ENCODE results near the gene TMEM184A.
"Not testable (repeated sequence)": the region's sequence is repeated elsewhere in the genome, so short reads cannot be mapped to it uniquely, and the experiment has no call there.

TMEM184A gene

GRCh38 chr7:1523208-1523607 is 32.8 kb downstream of the TMEM184A start:
- no peak for DNase-seq (ENCODE audit: low spot score)

DNA sequence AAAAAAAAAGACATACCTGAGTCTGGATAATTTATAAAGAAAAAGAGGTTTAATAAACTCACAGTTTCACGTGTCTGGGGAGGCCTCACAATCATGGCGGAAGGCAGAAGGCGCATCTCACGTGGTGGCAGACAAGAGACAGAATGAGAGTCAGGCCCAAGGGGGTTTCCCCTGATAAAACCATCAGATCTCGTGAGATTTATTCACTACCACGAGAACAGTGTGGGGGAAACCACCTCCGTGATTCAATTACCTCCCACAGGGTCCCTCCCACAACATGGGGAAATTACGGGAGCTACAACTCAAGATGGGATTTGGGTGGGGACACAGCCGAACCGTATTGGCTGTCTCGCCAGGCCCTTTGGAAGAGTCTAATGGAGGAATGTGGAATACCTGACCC is 34.5 kb downstream of the TMEM184A start:
- DNase-seq (ENCODE audit: low spot score), result no peak

DNA sequence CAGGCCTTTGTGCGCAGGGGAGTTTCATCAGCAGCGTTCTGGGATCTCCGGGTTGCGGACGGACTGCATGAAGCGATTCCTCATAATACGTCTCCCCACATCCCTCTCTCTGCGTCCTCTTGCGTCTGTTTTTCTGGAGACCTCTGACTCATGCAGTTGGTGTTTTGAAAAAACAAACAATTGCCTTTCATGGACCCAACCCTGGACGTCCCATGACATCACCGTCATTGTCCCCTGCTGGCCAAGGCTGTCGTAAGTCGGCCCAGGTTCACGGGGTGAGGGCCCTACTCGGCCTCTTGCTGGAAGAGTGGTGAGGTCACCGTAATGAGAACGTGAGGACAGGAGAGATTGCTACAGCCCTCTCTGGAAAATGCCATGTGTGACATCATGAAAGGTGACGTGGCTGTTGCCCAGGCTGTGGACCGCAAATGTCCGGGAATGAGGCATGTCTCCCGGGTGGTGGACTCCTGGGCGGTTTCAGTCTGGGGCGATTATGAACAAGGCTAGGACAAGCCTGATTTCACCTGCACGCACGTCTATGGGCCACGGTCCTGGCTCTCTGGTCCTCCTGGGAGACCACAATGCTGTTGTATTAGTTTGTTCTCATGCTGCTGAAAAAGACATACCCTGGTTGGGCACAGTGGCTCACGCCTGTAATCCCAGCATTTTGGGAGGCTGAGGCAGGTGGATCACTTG is 35.3 kb downstream of the TMEM184A start:
- DNase-seq (ENCODE audit: low spot score), result peak; percentile 89

DNA sequence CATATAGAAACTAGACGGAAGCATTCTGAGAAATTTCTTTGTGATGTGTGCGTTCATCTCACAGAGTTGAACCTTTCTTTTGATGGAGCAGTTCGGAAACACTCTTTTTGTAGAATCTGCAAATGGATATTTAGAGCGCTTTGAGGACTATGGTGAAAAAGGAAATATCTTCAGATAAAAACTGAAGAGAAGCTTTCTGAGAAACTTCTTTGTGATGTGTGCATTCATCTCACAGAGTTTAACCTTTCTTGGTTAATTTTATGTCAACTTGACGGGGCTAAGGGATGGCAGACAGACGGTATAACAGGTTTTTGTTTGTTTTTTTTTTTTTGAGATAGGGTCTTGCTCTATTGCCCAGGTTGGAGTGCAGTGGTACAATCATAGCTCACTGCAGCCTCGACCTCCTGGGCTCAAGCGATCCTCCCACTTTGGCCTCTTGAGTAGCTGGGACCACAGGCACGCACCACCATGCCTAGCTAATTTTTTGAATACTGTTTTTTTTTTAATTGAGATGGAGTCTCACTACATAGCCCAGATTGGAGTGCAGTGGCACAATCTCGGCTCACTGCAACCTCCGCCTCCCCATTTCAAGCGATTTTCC is 36.6 kb downstream of the TMEM184A start:
- not testable (repeated sequence) for DNase-seq (ENCODE audit: low spot score)

GRCh38 chr7:1516586-1517251 is 39.3 kb downstream of the TMEM184A start:
- no peak for DNase-seq (ENCODE audit: low spot score)

DNA sequence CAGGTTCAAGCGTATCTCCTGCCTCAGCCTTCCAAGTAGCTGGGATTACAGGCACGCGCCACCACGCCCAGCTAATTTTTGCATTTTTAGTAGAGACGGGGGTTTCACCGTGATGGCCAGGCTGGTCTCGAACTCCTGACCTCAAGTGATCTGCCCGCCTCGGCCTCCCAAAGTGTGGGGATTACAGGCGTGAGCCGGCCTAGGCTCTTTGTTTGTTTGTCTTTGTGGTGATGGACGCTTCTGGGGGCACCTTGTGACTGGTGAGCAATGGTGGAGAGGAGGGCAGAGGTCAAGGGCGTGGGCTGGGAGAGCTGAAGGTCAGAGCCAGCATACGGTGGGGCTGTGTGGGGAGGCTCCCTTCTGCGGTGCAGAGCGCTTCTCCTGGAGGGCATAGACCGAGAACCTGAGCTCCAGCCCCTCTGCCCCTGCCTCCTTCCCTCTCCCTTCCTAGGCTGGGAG is 40.5 kb downstream of the TMEM184A start:
- not testable (repeated sequence) for DNase-seq (ENCODE audit: low spot score)

- no peak for DNase-seq (ENCODE audit: low spot score)
Observed at GRCh38 chr7:1514995-1515401, 41.0 kb downstream of the TMEM184A start.

DNA sequence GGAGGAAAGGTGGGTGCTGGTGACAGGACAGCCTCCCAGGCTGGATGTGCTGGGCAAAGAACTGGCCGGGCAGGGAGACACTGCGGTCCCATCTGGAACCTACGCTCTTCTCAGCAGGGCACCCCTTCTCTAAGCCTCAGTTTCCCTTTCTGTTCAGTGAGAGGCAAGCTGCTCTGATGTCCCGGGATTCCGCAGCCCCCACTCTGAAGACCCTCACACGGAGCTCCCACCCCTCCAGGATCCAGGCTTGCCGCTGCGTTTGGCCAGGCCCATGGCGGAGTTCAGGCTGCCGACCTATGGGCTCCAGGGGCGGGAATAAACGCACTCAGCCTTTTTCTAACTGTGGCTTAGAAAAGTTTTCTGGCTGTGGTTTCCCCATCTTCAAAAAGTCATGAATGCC is 41.6 kb downstream of the TMEM184A start:
- DNase-seq (ENCODE audit: low spot score), result no peak

DNA sequence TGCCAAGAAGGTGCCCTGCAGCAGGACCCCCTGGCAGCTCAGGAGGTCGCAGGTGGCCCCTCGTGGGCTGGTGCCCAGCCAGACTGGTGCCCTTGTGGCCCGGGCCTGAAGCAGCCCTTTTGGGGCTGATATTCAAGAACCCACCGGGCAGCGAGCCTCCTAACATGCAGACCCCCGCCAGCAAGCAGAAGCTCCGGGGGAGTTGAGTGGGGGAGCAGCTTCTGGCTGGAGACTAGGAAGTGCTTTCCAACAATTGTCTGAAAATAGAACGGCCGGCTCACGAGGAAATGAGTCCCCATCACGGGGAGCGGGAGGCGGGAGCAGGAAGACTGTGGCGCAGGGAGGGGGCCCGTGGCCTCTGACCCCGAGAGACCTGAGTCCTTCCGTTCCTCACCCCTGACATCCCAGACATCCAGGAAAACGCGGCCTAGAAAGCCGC is 42.3 kb downstream of the TMEM184A start:
- DNase-seq (ENCODE audit: low spot score), result no peak

DNA sequence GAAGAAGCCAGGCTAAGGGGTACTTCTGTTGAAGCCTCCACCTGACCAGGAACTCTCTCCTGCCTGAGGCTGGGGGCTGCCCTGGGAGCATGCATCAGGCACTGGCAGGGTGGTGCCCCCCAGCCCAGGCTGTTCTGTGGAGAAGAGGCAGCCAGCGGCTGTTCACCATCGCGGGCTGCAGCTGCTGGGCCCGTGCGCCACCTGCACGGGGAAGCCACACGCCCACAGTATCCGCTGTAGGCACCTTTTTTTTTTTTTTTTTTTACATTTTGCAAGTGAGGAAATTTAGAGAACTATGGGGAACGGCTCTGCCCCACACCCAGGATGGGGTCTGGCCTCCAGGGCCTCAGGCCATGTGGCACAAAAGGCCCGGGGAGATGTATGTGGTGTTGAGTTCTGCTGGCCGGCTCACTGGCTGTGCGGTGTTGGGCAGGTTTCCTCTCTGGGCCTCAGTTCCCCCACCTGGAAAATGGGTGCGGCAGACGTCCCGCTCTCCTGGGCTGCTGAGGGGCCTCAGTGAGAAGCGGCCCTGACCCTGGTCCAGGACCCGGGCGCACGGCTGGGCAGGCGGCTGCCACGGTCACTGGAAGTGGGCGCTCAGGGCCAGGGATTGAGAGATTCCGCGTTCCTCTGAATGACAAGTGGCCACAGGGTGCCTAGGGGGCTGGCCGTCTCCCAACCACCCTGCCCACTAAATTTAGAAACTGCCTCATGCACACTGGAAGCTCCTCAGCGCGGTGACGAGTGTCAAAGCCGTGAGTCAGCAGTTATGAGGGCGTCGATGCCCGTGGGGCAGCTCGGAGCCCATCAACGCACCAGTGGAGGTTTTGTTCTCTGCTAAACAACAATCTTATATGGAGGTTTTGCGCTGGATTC is 43.0 kb downstream of the TMEM184A start:
- no peak for DNase-seq (ENCODE audit: low spot score)

DNA sequence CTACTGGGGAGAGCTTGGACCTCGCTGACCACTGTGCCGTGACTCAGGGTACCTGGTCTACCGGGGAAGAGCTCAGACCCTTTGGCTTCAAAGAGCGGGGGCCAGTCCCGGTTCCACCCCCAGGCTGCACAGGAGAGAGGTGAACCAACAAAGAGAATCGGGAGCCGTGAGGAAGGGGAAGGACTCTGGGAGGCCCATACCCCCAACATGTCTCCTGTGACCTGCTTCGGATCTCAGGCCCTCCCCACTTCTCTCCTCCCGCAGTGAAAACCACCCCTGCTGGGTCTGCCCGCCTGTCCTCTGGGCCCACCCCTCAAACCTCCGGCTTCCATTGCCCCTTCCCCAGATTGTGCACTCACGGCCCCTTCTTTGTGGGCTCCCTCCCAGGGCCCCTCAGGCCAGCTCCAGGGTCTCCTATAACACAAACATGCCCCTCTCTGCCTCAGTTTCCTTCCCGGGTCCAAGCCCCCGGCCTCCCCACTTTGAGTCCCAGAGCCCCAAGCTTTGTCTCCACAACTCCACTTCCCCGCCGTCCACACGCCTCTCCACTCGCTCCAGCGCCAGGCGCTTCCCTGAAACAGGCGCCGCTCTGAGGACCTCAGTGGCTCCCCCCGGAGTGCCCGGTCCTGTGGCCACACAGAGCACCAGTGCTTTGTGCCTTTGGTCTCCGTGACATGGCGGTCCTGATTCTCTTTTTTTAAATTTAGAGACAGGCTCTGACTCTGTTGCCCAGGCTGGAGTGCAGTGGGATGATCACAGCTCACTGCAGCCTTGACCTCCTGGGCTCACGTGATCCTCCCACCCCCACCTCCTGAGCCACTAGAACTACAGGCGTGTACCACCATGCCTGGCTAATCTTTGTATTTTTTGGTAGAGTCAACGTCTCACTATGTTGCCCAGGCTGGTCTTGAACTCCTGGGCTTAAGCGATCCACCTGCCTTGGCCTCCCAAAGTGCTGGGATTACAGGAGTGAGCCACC is 44.3 kb downstream of the TMEM184A start:
- DNase-seq (ENCODE audit: low spot score), result no peak

DNA sequence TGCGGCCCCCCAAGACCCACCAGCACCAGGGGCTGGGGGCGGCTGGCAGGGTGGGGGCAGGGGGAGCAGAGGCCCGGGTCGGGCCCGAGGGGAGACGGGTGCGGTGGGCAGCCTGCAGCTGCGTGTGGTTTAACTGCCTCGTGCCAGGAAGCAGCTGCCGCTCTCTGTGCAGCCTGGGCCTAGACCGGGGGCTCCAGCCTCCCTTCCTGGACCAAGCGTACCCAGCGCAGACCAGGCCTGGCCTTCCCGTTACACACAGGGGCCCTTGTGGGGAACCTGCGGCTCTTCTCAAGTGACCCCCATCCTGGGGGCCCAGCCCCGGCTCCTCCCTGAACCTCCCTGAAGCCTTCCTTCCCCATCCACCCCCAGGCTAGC is 45.2 kb downstream of the TMEM184A start:
- no peak for DNase-seq (ENCODE audit: low spot score)

DNA sequence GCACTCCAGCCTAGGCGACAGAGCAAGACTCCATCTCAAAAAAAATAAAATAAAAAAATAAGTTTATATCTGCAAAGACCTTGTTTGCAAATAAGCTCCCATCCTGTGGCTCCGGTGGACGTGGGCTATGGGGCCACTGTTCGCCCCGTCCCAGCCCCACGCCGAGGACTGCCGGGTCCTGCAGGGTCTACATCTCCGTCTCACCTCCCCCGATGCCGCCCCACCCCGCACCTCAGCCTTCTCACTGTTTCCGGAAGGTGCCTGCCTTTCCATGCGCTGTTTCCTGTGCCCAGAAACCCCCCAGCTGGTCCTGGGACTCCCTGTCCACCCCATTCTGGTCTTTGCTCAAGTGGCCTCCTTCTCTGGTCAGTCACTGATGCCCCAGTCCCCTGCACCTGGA is 46.8 kb downstream of the TMEM184A start:
- no peak for DNase-seq (ENCODE audit: low spot score)

GRCh38 chr7:1508277-1508758 is 47.7 kb downstream of the TMEM184A start:
- no peak for DNase-seq (ENCODE audit: low spot score)

DNA sequence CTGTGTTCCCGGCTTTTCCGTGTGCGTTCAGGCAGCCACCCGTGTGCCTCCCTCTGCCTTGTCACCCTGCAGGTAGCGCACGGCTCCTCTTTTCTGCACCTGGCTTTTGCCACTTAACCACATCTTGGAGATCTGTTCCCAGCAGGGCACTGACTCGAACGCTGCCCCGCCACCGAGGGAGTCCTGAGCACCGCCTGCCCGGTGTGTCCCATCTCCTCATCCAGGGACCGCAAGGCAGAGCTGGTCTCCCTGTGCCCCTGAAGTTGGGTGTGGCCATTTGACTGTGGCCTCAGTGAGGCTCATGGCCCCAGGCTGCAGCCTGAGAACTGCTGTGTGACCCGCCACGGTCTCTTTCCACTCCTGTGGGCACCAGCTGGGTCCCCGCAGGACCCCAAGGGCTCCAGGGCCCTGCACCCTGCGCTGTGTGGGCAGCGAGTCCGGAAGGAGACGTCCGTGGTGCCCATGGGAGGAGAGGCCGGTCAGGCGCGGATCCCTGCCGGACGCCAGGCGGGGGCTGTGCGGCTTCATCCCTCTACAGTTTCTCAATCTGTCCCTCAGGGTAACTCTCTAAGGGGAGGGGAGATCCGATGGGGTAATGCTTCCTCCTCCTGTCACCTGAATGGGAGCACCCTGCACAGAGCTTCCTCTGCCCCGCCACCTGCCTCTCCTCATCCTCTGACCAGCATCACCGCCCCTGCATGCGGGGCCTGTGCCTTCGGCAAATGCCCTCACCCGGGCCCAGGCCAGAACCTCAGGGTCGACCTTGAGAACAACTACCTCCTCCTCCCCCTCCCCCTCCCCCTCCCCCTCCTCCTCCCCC is 50.1 kb downstream of the TMEM184A start:
- DNase-seq (ENCODE audit: low spot score), result no peak

DNA sequence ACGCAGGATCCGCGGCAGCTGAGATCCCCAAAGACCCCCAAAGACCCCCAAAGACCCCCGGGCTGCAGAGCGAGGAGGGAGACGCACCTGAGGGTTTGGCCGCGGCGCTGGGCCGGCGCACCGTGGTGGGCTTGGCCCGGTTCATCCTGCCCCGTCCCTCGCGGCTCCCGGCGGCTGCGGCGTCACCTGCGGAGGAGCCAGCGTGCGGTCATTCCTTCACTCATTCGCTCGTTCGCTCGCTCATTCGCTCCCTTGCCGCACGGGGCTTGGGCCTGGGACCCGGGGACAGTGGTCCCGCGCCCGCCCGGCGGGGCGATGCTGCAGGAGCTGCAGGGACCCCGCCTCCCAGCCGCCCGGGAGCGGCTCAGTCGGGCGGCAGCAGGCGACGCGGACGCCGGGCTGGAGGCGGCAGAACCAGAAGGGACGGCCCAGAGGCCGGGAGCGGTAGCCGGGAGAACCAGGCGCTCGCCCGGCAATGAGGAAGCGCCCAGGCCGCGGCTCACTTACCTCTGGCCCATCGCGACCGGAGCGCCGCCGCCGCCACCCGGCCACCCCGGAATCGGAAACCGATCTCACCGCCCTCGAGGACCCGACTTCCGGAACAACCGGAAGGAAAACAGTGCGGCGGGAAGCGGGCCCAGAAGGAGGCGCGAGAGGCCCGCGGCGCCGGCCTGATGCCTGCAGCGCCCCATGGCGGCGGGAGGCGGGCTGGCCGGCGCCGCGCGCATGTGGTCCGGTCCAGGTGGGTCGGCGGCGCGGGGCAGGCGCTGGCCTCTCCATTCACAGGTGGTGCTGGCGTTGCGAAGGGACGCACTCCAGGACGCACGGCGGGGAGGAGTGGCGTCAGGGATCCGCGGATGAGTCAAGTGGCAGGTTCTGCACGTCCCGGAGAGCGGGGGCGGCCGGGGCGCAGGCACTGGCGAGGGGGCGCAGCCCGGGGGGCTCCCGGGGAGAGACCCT is 51.9 kb downstream of the TMEM184A start, which contains the start of gene INTS1:
Gene INTS1, minus strand, starts transcription at position 574 of the 960 bp plus-strand sequence. Its CDS starts 429 bp downstream, at position 145.
- DNase-seq (ENCODE audit: low spot score), result peak; percentile 99

- no peak for DNase-seq (ENCODE audit: low spot score)
Observed at GRCh38 chr7:1503390-1503789, 52.6 kb downstream of the TMEM184A start.

GRCh38 chr7:1502845-1503244 is 53.2 kb downstream of the TMEM184A start:
- no peak for DNase-seq (ENCODE audit: low spot score)
